LNCaP clone FGC (cell line): ENCODE results near the gene DNMBP.

Source experiments
- DNase-seq: peaks from one replicate; pipeline ENCODE4 v3.0.0-alpha.2; 2011; ENCODE audit warnings: low read depth
- H3K4me3 ChIP-seq: 2 replicates; pipeline ENCODE4 v1.5.1; 2011; ENCODE audit warnings: mild to moderate bottlenecking, low read depth, low read length, control low read depth
- CTCF ChIP-seq: IDR thresholded peaks from 2 replicates; pipeline ENCODE4 v1.5.1; 2012; ENCODE audit warnings: mild to moderate bottlenecking; ENCODE audit not compliant: control insufficient read depth, insufficient read depth; ENCODE audit errors: extremely low read depth

Gene DNMBP

GRCh38 chr10:100009793-100010676, at the start of gene DNMBP:
Gene DNMBP, minus strand, starts transcription at chr10:100009947. Its CDS starts 37,823 bp downstream, at chr10:99972124.
- H3K4me3 ChIP-seq = peak within 1 kb of the TSS; percentile 65
- no peak for DNase-seq
- TF ChIP-seq CTCF = peak; percentile 44

GRCh38 chr10:100057948-100058347, 48.2 kb upstream of the DNMBP start:
- DNase-seq = no peak
- TF ChIP-seq CTCF = no peak
- H3K4me3 ChIP-seq = no peak overlapping the region

- no peak for DNase-seq
Observed at GRCh38 chr10:100053686-100054460, 44.1 kb upstream of the DNMBP start.

GRCh38 chr10:100046021-100046486, 36.3 kb upstream of the DNMBP start:
- peak; percentile 74 for TF ChIP-seq CTCF
- no peak for DNase-seq
- H3K4me3 ChIP-seq = no peak overlapping the region

More at GRCh38 chr10:100053686-100054460, 44.1 kb upstream of the DNMBP start:
- TF ChIP-seq CTCF = no peak
- no peak overlapping the region for H3K4me3 ChIP-seq

- no peak for TF ChIP-seq CTCF
- DNase-seq = no peak
Observed at GRCh38 chr10:100045592-100045991, 35.8 kb upstream of the DNMBP start.

GRCh38 chr10:100043796-100044195, 34.0 kb upstream of the DNMBP start:
- no peak overlapping the region for H3K4me3 ChIP-seq
- no peak for TF ChIP-seq CTCF
- DNase-seq = no peak

More at GRCh38 chr10:100045592-100045991, 35.8 kb upstream of the DNMBP start:
- no peak overlapping the region for H3K4me3 ChIP-seq
